GM12873 (cell line): ENCODE data around the gene STK32C.

ENCODE experiments used
- TF ChIP-seq, protein P1 (sequence below): IDR thresholded peaks from 2 replicates; pipeline ENCODE4 v1.5.1; 2012; ENCODE audit warnings: low read depth, mild to moderate bottlenecking, moderate library complexity, low read length, control low read depth; ENCODE audit not compliant: insufficient read depth; ENCODE audit errors: missing control alignments

The STK32C gene

DNA sequence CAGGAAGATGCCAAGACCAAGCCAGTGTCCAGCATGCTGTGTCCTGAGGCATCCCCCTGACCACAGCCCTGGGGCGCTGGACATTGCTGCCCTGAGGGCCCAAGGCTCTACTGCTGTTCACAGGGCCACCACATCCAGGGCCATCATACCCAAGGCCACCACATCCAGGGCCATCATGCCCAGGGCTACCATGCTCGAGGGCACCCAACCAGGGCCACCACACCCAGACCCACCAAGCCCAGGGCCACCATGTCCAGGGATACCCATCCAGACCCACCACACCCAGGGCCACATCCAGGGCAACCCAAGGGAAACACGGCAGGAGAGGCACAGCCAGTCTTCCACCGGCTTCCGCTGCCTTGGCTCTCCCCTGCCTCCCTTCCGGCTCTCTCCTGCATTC, 17.1 kb downstream of the STK32C start:
- TF ChIP-seq, protein P1, sequence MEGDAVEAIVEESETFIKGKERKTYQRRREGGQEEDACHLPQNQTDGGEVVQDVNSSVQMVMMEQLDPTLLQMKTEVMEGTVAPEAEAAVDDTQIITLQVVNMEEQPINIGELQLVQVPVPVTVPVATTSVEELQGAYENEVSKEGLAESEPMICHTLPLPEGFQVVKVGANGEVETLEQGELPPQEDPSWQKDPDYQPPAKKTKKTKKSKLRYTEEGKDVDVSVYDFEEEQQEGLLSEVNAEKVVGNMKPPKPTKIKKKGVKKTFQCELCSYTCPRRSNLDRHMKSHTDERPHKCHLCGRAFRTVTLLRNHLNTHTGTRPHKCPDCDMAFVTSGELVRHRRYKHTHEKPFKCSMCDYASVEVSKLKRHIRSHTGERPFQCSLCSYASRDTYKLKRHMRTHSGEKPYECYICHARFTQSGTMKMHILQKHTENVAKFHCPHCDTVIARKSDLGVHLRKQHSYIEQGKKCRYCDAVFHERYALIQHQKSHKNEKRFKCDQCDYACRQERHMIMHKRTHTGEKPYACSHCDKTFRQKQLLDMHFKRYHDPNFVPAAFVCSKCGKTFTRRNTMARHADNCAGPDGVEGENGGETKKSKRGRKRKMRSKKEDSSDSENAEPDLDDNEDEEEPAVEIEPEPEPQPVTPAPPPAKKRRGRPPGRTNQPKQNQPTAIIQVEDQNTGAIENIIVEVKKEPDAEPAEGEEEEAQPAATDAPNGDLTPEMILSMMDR = no peak

DNA sequence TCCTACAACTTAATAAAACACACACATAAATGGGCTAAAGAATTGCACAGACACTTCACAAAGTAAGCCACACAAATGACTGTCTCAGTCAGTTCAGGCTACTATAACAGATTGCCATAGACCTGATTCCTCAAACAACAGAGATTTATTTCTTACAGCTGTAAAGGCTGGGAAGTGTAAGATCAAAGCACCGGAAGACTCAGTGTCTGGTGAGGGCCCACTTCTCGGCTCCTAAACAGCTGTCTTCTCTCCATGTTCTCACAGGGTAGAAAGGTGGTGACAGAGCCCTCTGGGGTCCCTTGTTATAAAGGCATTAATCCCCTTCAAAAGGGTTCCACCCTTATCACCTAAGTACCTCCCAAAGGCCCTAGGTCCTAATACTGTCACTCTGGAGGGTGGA, 18.3 kb downstream of the STK32C start:
- TF ChIP-seq, protein P1 = no peak

DNA sequence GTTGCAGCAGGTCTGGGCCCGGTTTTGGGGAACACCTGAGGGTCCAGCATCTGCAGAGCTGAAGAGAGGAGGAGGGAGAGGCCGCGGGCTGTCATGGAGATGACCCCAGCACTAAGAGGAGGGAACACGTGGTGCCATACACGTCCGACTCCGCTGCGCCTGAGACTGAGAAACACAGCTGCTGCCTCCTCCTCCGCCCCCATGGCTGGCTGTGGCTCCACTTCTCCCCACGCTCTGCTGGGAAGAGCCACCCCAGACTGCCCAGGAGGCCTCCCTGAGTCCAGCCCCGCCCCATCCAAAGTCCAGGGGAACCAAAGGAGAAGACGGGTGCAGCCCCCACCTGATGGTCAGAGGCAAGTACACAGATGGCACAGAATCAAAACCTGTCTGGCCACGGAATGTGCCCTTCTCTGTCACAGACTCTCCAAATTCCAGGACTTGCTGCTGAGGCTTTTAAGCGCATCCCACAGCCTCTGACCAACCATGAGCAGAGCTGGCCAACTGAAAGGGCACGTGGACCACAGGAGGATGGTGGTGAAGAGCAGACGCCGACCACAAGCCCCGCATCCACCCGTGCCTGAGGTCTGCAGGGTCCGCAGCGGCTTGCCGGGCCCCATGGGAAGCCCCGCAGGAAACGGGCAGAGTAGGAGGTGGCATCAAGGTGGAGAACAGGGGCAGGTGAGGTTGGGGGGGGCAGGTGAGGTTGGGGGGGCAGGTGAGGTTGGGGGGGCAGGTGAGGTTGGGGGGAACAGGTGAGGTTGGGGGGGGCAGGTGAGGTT, 24.0 kb downstream of the STK32C start:
- TF ChIP-seq, protein P1 = no peak

DNA sequence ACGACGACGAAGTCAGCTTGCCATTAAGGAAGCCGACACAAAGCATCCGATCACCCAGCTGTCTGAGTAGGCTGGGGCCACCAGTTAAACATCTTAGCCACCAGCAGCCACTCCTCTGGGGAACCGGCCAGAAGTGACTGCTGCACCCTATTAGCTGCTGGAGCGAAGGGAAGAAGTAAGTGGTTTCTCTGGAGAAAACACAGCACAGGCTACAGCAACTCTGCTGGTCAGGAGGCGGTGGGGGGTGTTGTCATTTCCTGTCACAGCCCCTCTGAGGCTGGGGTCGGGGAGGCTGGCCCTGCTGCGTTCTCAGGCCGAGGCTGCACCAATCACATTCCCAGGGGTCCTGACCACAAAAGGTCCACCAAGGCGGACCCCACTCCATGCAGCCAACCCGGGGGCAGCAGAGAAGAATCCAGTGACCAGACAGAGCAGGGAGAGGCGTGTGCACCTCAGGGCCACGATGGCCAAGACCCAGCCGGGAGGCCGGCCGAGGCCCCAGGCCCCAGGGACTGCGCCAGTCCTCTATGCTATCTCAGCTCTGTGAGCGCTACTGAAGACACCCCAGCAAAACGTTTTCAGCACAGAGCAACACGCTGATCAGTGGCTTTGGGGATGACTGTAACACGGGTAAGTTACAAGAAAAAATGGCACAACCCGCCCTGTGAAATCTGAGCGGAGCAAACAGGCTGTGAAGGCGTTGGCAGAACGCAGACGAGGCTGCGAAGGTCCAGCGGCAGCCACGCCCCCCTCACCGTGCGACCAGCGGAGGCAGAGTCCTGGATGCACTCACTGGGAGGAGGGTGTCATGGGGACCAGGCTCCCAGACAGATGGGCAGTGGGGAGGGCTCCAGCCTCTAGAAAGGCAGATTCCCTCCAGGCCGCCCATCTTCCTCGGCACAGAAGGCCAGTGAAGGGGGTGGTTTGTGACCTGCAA, 24.8 kb downstream of the STK32C start:
- TF ChIP-seq, protein P1 = no peak

DNA sequence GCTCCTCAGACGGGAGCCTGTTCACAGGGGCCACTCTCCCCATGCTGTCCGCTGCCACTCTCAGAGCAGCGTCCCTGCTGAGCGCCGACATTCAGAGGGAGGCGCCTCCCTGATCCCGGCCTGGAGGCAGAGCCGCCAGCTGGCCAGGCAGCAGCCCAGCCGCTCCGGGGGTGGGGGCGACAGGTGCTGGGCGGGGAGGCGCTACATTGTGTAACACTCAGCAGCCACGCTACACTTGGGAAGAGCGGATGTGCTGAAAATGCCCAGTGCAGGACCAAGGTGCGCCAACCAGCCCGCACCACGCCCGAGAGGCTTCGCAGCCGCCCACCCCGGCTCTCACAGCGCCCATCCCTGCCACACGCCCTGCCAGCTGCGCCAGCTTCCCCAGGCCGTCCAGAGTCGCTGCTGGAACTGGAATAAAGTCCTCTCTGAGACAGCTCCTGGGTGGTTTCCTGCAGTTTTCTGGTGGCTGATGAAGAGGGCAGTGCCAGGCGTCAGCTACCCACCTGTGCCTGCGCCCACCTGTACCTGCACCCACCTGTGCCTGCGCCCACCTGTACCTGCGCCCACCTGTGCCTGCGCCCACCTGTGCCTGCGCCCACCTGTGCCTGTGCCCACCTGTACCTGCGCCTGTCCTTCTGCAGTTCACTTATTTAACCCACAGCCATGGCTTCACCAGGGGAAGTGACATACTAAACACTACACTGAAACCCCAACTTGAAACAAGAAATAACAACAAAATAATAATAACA, 25.7 kb downstream of the STK32C start:
- TF ChIP-seq, protein P1 = no peak

DNA sequence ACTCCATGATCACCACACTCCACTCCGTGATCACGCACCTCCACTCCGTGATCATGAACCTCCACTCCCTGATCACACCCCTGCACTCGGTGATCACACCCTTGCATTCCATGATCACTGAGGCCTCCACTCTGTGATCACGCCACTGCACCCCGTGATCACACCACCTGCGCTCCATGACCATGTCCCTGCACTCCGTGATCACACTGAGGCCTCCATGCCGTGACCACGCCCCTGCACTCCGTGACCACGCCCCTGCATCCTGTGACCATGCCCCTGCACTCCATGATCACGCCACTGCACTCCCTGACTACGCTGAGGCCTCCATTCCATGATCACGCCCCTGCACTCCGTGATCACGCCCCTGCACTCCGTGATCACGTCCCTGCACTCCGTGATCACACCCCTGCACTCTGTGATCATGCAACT, 27.1 kb downstream of the STK32C start:
- TF ChIP-seq, protein P1 = no peak
